Activated CD8-positive, alpha-beta T cell treated with anti-CD3 and anti-CD28 coated beads for 36 hours (primary cell): ENCODE data around the gene ASF1B. TPM values are rescaled to one million over a fixed set of nuclear protein-coding genes. Genes with fewer than 3 reads are reported as not detected.
"Not testable (repeated sequence)": the region's sequence is repeated elsewhere in the genome, so short reads cannot be mapped to it uniquely, and the experiment has no call there.

ENCODE experiments used
- ATAC-seq: fragments of 200-7000 bp; cut with Tn5 transposase; one replicate; pipeline ENCODE4 v1.10.0; 2021; ENCODE audit warnings: mild to moderate bottlenecking, moderate library complexity
- CTCF ChIA-PET: fragments of 350-600 bp; sonication (Branson Sonifier 250); formaldehyde crosslinking; loops from one replicate; lab custom pipeline; 2021; ENCODE audit warnings: antibody characterized with exemption; lab: Charles Lee
- POLR2A ChIA-PET: fragments of 350-600 bp; sonication (Branson Sonifier 250); formaldehyde crosslinking; loops from one replicate; lab custom pipeline; 2021; ENCODE audit warnings: antibody characterized with exemption; lab: Charles Lee
- DNase-seq: peaks from one replicate; pipeline ENCODE4 v3.0.0-alpha.2; 2020
- H3K27ac Mint-ChIP-seq: one replicate; pipeline ENCODE4 v1.8.0; 2021; ENCODE audit warnings: mild to moderate bottlenecking, mixed read lengths
- H3K27me3 Mint-ChIP-seq: one replicate; pipeline ENCODE4 v1.8.0; 2021; ENCODE audit warnings: mixed read lengths
- H3K36me3 Mint-ChIP-seq: one replicate; pipeline ENCODE4 v1.8.0; 2021; ENCODE audit warnings: low read depth, mixed read lengths
- H3K4me1 Mint-ChIP-seq: one replicate; pipeline ENCODE4 v1.8.0; 2021; ENCODE audit warnings: low read depth, mixed read lengths
- H3K4me3 Mint-ChIP-seq: one replicate; pipeline ENCODE4 v1.8.0; 2021; ENCODE audit warnings: mild to moderate bottlenecking, moderate library complexity, mixed read lengths
- H3K9me3 Mint-ChIP-seq: one replicate; pipeline ENCODE4 v1.8.0; 2021; ENCODE audit warnings: mixed read lengths
- intact Hi-C: fragments of 100-400 bp; cut with micrococcal nuclease; formaldehyde crosslinking; loops from one replicate; pipeline ENCODE4 v1.10.0; 2022
- total RNA-seq, 2 experiments: library from RNA; stranded (reverse); gene quantifications; one replicate each; pipeline ENCODE4 v1.2.3, GENCODE V29; 2021
- TF ChIP-seq, protein P1 (sequence below): fragments of 200-600 bp; IDR thresholded peaks from one replicate; pipeline ENCODE4 v1.8.0; 2022; ENCODE audit warnings: antibody characterized with exemption, mild to moderate bottlenecking

The ASF1B gene
- total RNA-seq = 10 to 100 TPM; 53.5 to 55.3 TPM

GRCh38 chr19:14136509-14137281 is at the start of gene ASF1B:
TSS of gene ASF1B (minus strand) at chr19:14136589. CDS start at chr19:14136456, 133 bp downstream.
- no peaks in the 10 kb centered on the region for H3K9me3 Mint-ChIP-seq
- DNase-seq = peak; percentile 99
- ATAC-seq = peak; percentile 83
- intact Hi-C loops = no loop called here
- no peaks in the 10 kb centered on the region for H3K27me3 Mint-ChIP-seq
- H3K36me3 Mint-ChIP-seq = peaks cover 19% of the 10 kb centered on the region
- H3K4me3 Mint-ChIP-seq = peak within 1 kb of the TSS; percentile 95
- ChIA-PET CTCF (interaction anchor here (0.7 to 3.2 kb wide), 60 partner anchors 9 to 405 kb away, joined by 3 to 44 read pairs (median 4); partner anchors contain the start of genes GIPC1, MISP3, PRKACA and PTGER1), POLR2A (interaction anchor here (0.6 to 2.0 kb wide), 18 partner anchors 9 to 296 kb away, joined by 3 to 8 read pairs (median 3); partner anchors contain the start of genes ADGRE5 and DDX39A)
- TF ChIP-seq, protein P1, sequence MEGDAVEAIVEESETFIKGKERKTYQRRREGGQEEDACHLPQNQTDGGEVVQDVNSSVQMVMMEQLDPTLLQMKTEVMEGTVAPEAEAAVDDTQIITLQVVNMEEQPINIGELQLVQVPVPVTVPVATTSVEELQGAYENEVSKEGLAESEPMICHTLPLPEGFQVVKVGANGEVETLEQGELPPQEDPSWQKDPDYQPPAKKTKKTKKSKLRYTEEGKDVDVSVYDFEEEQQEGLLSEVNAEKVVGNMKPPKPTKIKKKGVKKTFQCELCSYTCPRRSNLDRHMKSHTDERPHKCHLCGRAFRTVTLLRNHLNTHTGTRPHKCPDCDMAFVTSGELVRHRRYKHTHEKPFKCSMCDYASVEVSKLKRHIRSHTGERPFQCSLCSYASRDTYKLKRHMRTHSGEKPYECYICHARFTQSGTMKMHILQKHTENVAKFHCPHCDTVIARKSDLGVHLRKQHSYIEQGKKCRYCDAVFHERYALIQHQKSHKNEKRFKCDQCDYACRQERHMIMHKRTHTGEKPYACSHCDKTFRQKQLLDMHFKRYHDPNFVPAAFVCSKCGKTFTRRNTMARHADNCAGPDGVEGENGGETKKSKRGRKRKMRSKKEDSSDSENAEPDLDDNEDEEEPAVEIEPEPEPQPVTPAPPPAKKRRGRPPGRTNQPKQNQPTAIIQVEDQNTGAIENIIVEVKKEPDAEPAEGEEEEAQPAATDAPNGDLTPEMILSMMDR = peak; percentile 67
- peaks cover 36% of the 10 kb centered on the region for H3K4me1 Mint-ChIP-seq
- H3K27ac Mint-ChIP-seq = peak within 1 kb of the TSS; percentile 98

DNA sequence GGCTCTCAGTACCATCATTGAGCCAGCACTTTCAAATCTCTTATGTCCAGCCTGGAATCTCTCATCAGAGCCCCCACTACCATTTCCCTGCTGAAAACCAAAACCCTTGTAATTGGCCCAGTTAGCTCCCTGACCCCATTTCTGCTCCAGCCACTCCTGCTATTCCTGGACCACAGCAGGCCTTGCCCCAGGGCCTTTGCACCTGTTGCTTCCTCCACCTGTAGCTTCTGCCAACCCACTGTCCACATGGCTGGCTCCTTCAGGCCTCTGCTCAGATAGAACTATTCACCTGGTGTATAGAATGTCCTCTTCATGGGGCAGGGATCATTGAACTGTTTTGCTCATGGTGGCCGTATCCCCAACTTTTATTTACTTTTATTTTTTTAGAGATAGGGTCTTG is 49.3 kb upstream of the ASF1B start:
- H3K27me3 Mint-ChIP-seq, DNase-seq, intact Hi-C loops, H3K36me3 Mint-ChIP-seq, H3K9me3 Mint-ChIP-seq, H3K4me1 Mint-ChIP-seq, ATAC-seq, H3K4me3 Mint-ChIP-seq, H3K27ac Mint-ChIP-seq: not testable (repeated sequence)
- ChIA-PET CTCF (interaction anchor here (1.0 kb wide), 1 partner anchor 324 kb away, joined by 3 read pairs; no protein-coding TSS in a partner anchor), POLR2A (interaction anchor here (0.6 kb wide), 1 partner anchor 198 kb away, joined by 3 read pairs; no protein-coding TSS in a partner anchor)

DNA sequence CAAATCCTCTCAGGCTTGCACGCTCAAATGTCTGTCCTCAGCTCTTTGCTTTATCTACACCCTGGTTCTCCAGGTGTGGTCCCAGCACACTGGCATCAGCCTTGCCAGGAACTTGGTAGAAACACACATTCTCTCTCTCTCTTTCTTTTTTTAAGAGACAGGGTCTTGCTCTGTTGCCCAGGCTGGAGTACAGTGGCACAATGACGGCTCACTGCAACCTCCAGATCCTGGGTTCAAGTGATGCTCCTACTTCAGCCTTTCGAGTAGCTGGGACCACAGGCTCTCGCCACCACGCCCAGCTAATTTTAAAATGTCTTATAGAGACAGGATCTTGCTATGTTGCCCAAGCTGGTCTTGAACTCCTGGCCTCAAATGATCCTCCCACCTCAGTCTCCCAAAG is 48.8 kb upstream of the ASF1B start:
- ATAC-seq = no peak
- no peak overlapping the region for H3K4me3 Mint-ChIP-seq
- TF ChIP-seq, protein P1 = no peak
- no peaks in the 10 kb centered on the region for H3K36me3 Mint-ChIP-seq
- no peaks in the 10 kb centered on the region for H3K9me3 Mint-ChIP-seq
- POLR2A ChIA-PET = interaction anchor here (0.6 kb wide), 1 partner anchor 198 kb away, joined by 3 read pairs; no protein-coding TSS in a partner anchor
- no peak for DNase-seq
- CTCF ChIA-PET = interaction anchor here (1.0 to 1.5 kb wide), 3 partner anchors 163 to 323 kb away, joined by 3 to 7 read pairs (median 5); no protein-coding TSS in a partner anchor
- H3K4me1 Mint-ChIP-seq = no peaks in the 10 kb centered on the region
- intact Hi-C loops = no loop called here
- H3K27ac Mint-ChIP-seq = no peak overlapping the region
- no peaks in the 10 kb centered on the region for H3K27me3 Mint-ChIP-seq

DNA sequence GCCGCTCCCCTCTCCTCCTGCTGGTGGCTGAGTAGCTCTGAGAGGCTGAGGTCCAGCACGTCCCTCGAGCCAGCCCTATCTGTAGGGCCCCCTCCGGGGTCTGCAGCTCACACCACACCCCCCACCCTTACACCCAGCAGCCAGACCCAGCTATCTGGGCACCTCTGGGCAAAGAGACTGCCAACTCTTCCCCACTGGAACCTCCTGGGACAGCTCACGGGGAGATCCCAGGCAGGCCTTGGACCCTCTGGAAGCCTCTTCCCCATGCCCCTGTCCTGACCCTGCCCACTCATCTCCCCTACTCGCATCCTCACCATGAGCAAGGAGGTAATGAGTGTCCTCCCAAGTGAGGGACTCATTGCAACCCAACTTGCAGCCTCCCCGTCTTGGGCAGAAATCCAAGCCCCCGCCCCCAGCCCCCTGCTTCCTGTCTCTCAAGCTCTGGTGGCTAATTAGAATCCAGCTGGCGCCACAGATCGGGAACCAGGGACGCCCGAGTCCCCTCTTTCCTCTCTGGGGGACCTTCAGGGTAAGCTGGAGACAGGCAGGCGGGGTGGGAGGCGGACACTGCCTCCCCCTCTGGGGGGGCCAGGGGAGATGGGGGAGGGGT is 47.5 kb upstream of the ASF1B start:
- intact Hi-C loops = no loop called here
- Mint-ChIP-seq H3K4me1 (no peaks in the 10 kb centered on the region), H3K27me3 (no peaks in the 10 kb centered on the region), H3K27ac (no peak overlapping the region), H3K36me3 (no peaks in the 10 kb centered on the region), H3K4me3 (no peak overlapping the region), H3K9me3 (no peaks in the 10 kb centered on the region)
- TF ChIP-seq, protein P1 = no peak
- ATAC-seq = no peak
- DNase-seq = no peak
- POLR2A ChIA-PET = interaction anchor here (0.8 kb wide), 1 partner anchor 34 kb away, joined by 3 read pairs; no protein-coding TSS in a partner anchor
- CTCF ChIA-PET = interaction anchor here (1.4 to 1.5 kb wide), 2 partner anchors 164 to 296 kb away, joined by 5 to 7 read pairs; no protein-coding TSS in a partner anchor

GRCh38 chr19:14182476-14182875 is 46.1 kb upstream of the ASF1B start:
- DNase-seq = no peak
- Mint-ChIP-seq H3K9me3 (no peaks in the 10 kb centered on the region), H3K4me1 (no peaks in the 10 kb centered on the region), H3K27ac (no peak overlapping the region), H3K27me3 (no peaks in the 10 kb centered on the region), H3K4me3 (no peak overlapping the region), H3K36me3 (no peaks in the 10 kb centered on the region)
- POLR2A ChIA-PET = no interaction called here
- no peak for ATAC-seq
- TF ChIP-seq, protein P1 = no peak
- CTCF ChIA-PET = no interaction called here
- intact Hi-C loops = no loop called here
